Activated naive CD4-positive, alpha-beta T cell (primary cell): ENCODE data around the gene CSTF3.
"Not testable (repeated sequence)": the region's sequence is repeated elsewhere in the genome, so short reads cannot be mapped to it uniquely, and the experiment has no call there.

Experiments used
- DNase-seq, 4 experiments: peaks; one replicate each; lab custom pipeline; 2025; lab: John Stamatoyannopoulos, UW

Gene CSTF3

GRCh38 chr11:33086017-33086416 is 75.3 kb downstream of the CSTF3 start:
- no peak for DNase-seq

- no peak for DNase-seq
Measured at GRCh38 chr11:33083918-33084317, 77.4 kb downstream of the CSTF3 start.

GRCh38 chr11:33072465-33072864 is 88.8 kb downstream of the CSTF3 start:
- DNase-seq: no peak

- DNase-seq: no peak
Measured at GRCh38 chr11:33068611-33069340, 92.5 kb downstream of the CSTF3 start.

- no peak for DNase-seq
Measured at GRCh38 chr11:33067294-33067693, 94.0 kb downstream of the CSTF3 start.

- DNase-seq: peak; percentile 19 to 72 (median 53)
Measured at GRCh38 chr11:33065445-33066178, 95.7 kb downstream of the CSTF3 start.

GRCh38 chr11:33064866-33065265 is 96.4 kb downstream of the CSTF3 start:
- no peak for DNase-seq

- DNase-seq: no peak
Measured at GRCh38 chr11:33064033-33064825, 97.1 kb downstream of the CSTF3 start.

- DNase-seq: no peak
Measured at GRCh38 chr11:33063326-33063881, 97.9 kb downstream of the CSTF3 start.

GRCh38 chr11:33062137-33062536 is 99.1 kb downstream of the CSTF3 start:
- DNase-seq: no peak

- DNase-seq: no peak
Measured at GRCh38 chr11:33060271-33060670, 101.0 kb downstream of the CSTF3 start.

- DNase-seq: no peak
Measured at GRCh38 chr11:33059331-33060007, 101.8 kb downstream of the CSTF3 start.

GRCh38 chr11:33057284-33057683 is 104.0 kb downstream of the CSTF3 start:
- DNase-seq: no peak

- no peak for DNase-seq
Measured at GRCh38 chr11:33055375-33055774, 105.9 kb downstream of the CSTF3 start.

GRCh38 chr11:33052231-33052630 is 109.0 kb downstream of the CSTF3 start:
- no peak for DNase-seq

GRCh38 chr11:33049565-33050408 is 111.5 kb downstream of the CSTF3 start:
- DNase-seq: not testable (repeated sequence)

GRCh38 chr11:33048701-33049100 is 112.6 kb downstream of the CSTF3 start:
- not testable (repeated sequence) for DNase-seq

- no peak for DNase-seq
Measured at GRCh38 chr11:33045551-33046255, 115.6 kb downstream of the CSTF3 start.

GRCh38 chr11:33044285-33044756 is 117.0 kb downstream of the CSTF3 start:
- no peak for DNase-seq

- no peak for DNase-seq
Measured at GRCh38 chr11:33043221-33043830, 118.0 kb downstream of the CSTF3 start.
